ENCODE measurements around the gene NUCKS1. TPM values are rescaled to one million over a fixed set of nuclear protein-coding genes. Genes with fewer than 3 reads are reported as not detected.

NUCKS1 gene
- total RNA-seq, 1 experiment from 2014 or later, result 210 TPM

DNA sequence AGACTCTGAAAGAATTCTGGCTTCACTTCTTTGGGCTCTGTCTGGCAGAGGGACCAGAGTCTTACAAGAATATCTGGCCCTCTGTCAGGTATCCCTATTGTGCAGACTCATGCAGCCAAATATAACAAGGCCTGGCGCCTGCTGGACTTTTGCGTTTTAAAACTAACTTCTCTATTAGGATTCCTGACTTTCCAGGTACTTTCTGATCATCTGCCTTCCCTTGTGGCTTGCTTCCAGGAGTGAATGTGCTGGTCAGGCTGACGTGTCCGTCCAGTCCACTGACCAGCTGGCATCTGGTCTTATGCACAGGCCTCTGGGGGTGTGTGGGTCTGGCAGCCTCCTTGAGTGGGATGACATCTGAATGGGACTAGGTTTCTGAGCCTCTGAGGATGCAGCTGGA, 33.9 kb upstream of the NUCKS1 start:
- Histone ChIP-seq H3K9me3 (ENCODE audit: control insufficient read depth, insufficient read depth, low read depth, low read length) (no peaks in the 10 kb centered on the region), H3K27ac (ENCODE audit: low read length) (no peak overlapping the region), H3K27me3 (ENCODE audit: control insufficient read depth, insufficient read depth, low read length) (no peaks in the 10 kb centered on the region), H3K4me1 (ENCODE audit: control insufficient read depth, insufficient read depth, low read length) (no peaks in the 10 kb centered on the region; the same call in 1 of the 2 replicates), H3K4me3 (ENCODE audit: low read depth in 2 of 2, low read length in 2 of 2) (no peak overlapping the region), H3K36me3 (ENCODE audit: control insufficient read depth, insufficient read depth, low read length) (no peaks in the 10 kb centered on the region)
- intact Hi-C loops (cut with micrococcal nuclease; ENCODE audit: unreplicated experiment), result no loop called here
- POLR2A ChIA-PET, result no interaction called here
- DNase-seq (ENCODE audit: low read depth, low spot score) (no peak), ATAC-seq (peak; percentile 30; the same call in 1 of the 2 replicates)
- no TSS peak for BruUV-seq (replicated peaks)
- TF ChIP-seq, protein P1, sequence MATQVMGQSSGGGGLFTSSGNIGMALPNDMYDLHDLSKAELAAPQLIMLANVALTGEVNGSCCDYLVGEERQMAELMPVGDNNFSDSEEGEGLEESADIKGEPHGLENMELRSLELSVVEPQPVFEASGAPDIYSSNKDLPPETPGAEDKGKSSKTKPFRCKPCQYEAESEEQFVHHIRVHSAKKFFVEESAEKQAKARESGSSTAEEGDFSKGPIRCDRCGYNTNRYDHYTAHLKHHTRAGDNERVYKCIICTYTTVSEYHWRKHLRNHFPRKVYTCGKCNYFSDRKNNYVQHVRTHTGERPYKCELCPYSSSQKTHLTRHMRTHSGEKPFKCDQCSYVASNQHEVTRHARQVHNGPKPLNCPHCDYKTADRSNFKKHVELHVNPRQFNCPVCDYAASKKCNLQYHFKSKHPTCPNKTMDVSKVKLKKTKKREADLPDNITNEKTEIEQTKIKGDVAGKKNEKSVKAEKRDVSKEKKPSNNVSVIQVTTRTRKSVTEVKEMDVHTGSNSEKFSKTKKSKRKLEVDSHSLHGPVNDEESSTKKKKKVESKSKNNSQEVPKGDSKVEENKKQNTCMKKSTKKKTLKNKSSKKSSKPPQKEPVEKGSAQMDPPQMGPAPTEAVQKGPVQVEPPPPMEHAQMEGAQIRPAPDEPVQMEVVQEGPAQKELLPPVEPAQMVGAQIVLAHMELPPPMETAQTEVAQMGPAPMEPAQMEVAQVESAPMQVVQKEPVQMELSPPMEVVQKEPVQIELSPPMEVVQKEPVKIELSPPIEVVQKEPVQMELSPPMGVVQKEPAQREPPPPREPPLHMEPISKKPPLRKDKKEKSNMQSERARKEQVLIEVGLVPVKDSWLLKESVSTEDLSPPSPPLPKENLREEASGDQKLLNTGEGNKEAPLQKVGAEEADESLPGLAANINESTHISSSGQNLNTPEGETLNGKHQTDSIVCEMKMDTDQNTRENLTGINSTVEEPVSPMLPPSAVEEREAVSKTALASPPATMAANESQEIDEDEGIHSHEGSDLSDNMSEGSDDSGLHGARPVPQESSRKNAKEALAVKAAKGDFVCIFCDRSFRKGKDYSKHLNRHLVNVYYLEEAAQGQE (IDR thresholded peaks at IDR 0.05; ENCODE audit: insufficient read depth in 1 of 2, low read depth in 2 of 2, low read length in 1 of 2), result no peak
- in situ Hi-C loops (cut with HindIII; ENCODE audit: low pct_unique_long_range_greater_than_20kb, low sequenced_read_pairs), result no loop called here
- CTCF ChIA-PET, result no interaction called here

DNA sequence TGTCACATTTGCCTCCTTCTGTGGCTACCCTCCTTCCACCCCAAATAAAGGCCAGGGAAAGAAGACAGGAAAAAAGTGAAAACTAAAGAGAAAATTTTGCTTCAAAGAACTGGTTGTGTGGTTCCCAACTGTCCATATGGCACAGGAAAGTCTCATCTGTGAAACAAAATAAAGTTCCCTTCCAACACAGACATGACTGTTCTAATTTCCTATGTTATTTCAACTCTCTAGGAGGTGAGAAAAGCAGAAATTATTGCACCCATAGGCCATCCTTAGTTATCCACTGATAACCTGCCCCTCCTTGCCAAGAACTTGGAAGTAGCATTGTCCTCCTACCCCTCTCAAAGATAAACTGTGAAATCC, 33.4 kb upstream of the NUCKS1 start:
- TF ChIP-seq, protein P1 (IDR thresholded peaks at IDR 0.05; ENCODE audit: insufficient read depth in 1 of 2, low read depth in 2 of 2, low read length in 1 of 2), result no peak
- TF ChIP-seq POLR2AphosphoS5 (IDR thresholded peaks at IDR 0.05; ENCODE audit: low read depth, low read length), result no peak
- TF ChIP-seq, protein P2, sequence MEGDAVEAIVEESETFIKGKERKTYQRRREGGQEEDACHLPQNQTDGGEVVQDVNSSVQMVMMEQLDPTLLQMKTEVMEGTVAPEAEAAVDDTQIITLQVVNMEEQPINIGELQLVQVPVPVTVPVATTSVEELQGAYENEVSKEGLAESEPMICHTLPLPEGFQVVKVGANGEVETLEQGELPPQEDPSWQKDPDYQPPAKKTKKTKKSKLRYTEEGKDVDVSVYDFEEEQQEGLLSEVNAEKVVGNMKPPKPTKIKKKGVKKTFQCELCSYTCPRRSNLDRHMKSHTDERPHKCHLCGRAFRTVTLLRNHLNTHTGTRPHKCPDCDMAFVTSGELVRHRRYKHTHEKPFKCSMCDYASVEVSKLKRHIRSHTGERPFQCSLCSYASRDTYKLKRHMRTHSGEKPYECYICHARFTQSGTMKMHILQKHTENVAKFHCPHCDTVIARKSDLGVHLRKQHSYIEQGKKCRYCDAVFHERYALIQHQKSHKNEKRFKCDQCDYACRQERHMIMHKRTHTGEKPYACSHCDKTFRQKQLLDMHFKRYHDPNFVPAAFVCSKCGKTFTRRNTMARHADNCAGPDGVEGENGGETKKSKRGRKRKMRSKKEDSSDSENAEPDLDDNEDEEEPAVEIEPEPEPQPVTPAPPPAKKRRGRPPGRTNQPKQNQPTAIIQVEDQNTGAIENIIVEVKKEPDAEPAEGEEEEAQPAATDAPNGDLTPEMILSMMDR (IDR thresholded peaks at IDR 0.05), result no peak
- no peak for TF ChIP-seq SIN3A (IDR thresholded peaks at IDR 0.05; ENCODE audit: borderline replicate concordance, insufficient read depth, low read depth, low read length)
- no peak for TF ChIP-seq TCF7L2 (IDR thresholded peaks at IDR 0.05; ENCODE audit: low read depth, low read length)
- intact Hi-C loops (cut with micrococcal nuclease; ENCODE audit: unreplicated experiment), result no loop called here
- no peaks in the 10 kb centered on the region for H3K36me3 ChIP-seq (ENCODE audit: control insufficient read depth, insufficient read depth, low read length)
- no peaks in the 10 kb centered on the region for H3K27me3 ChIP-seq (ENCODE audit: control insufficient read depth, insufficient read depth, low read length)
- ATAC-seq, result no peak
- H3K9me3 ChIP-seq (ENCODE audit: control insufficient read depth, insufficient read depth, low read depth, low read length), result no peaks in the 10 kb centered on the region
- no peak overlapping the region for H3K4me3 ChIP-seq (ENCODE audit: low read depth in 2 of 2, low read length in 2 of 2)
- ChIA-PET POLR2A (no interaction called here), CTCF (no interaction called here)
- no TSS peak for BruUV-seq (replicated peaks)
- H3K27ac ChIP-seq (ENCODE audit: low read length), result no peak overlapping the region
- no peaks in the 10 kb centered on the region; the same call in 1 of the 2 replicates for H3K4me1 ChIP-seq (ENCODE audit: control insufficient read depth, insufficient read depth, low read length)
- in situ Hi-C loops (cut with HindIII; ENCODE audit: low pct_unique_long_range_greater_than_20kb, low sequenced_read_pairs), result no loop called here
- DNase-seq (ENCODE audit: low read depth, low spot score), result no peak
